Liver (tissue), 9 donors: ENCODE results near the gene CLN3. TPM values are rescaled to one million over a fixed set of nuclear protein-coding genes. Genes with fewer than 3 reads are reported as not detected.
A peak's percentile ranks its signal among the peaks of the same experiment; 100 is the strongest.

Experiments
- DNase-seq: peaks from one replicate; pipeline ENCODE4 v3.0.0-alpha.2; 2017; ENCODE audit warnings: low spot score
- H3K27ac ChIP-seq, 2 donors: one replicate each; pipeline ENCODE4 v1.7.0; 2013; ENCODE audit warnings: inconsistent platforms in 2 of 2, low read length in 2 of 2, control low read depth in 1 of 2, low read depth in 1 of 2, mild to moderate bottlenecking in 1 of 2
- H3K27me3 ChIP-seq, 4 donors: one replicate each; pipeline versions ENCODE4 v1.6.1 to v1.7.0; 2013; ENCODE audit warnings: low read length in 3 of 4, inconsistent platforms in 1 of 4, mild to moderate bottlenecking in 1 of 4, moderate library complexity in 1 of 4; ENCODE audit not compliant: control insufficient read depth in 4 of 4, insufficient read depth in 4 of 4
- H3K36me3 ChIP-seq, 4 donors: one replicate each; pipeline versions ENCODE4 v1.6.1 to v1.7.0; 2013; ENCODE audit warnings: low read length in 3 of 4, mild to moderate bottlenecking in 3 of 4, low read depth in 1 of 4, moderate library complexity in 1 of 4; ENCODE audit not compliant: control insufficient read depth in 4 of 4, insufficient read depth in 3 of 4
- H3K4me1 ChIP-seq, 4 donors: one replicate each; pipeline versions ENCODE4 v1.6.1 to v1.7.0; 2013; ENCODE audit warnings: low read length in 3 of 4, mild to moderate bottlenecking in 3 of 4, moderate library complexity in 1 of 4; ENCODE audit not compliant: control insufficient read depth in 4 of 4, insufficient read depth in 4 of 4
- H3K4me3 ChIP-seq, 3 donors: one replicate each; pipeline versions ENCODE4 v1.6.1 to v1.7.0; 2013; ENCODE audit warnings: low read length in 3 of 3, control low read depth in 1 of 3, low read depth in 1 of 3, mild to moderate bottlenecking in 1 of 3
- H3K9ac ChIP-seq, 2 donors: one replicate each; pipeline ENCODE4 v1.7.0; 2013; ENCODE audit warnings: low read length in 2 of 2, mild to moderate bottlenecking in 2 of 2, moderate library complexity in 2 of 2, control low read depth in 1 of 2, low read depth in 1 of 2
- H3K9me3 ChIP-seq, 4 donors: one replicate each; pipeline versions ENCODE4 v1.6.1 to v1.7.0; 2013; ENCODE audit warnings: low read length in 3 of 4; ENCODE audit not compliant: control insufficient read depth in 4 of 4
- FOXA1 ChIP-seq: IDR thresholded peaks from 2 replicates; pipeline ENCODE4 v1.6.1; 2016; ENCODE audit warnings: antibody characterized with exemption
- FOXA2 ChIP-seq: IDR thresholded peaks from 2 replicates; pipeline ENCODE4 v1.6.1; 2016; ENCODE audit warnings: antibody characterized with exemption
- HNF4A ChIP-seq, 2 donors: conservative IDR thresholded peaks; 2 replicates each; pipeline ENCODE4 v1.6.1; 2016; ENCODE audit warnings: antibody characterized with exemption in 2 of 2, mild to moderate bottlenecking in 2 of 2
- HNF4G ChIP-seq: IDR thresholded peaks from 2 replicates; pipeline ENCODE4 v1.6.1; 2016; ENCODE audit warnings: antibody characterized with exemption
- JUND ChIP-seq, 2 donors: IDR thresholded peaks; 2 replicates each; pipeline ENCODE4 v1.6.1; 2016; ENCODE audit warnings: antibody characterized with exemption in 2 of 2
- NR2F2 ChIP-seq: IDR thresholded peaks from 2 replicates; pipeline ENCODE4 v1.6.1; 2016; ENCODE audit warnings: antibody characterized with exemption
- RXRA ChIP-seq, 2 donors: IDR thresholded peaks; 2 replicates each; pipeline ENCODE4 v1.6.1; 2017 to 2018; ENCODE audit warnings: antibody characterized with exemption in 2 of 2, mild to moderate bottlenecking in 1 of 2
- SP1 ChIP-seq: IDR thresholded peaks from 2 replicates; pipeline ENCODE4 v1.6.1; 2018; ENCODE audit warnings: antibody characterized with exemption, mild to moderate bottlenecking
- YY1 ChIP-seq: IDR thresholded peaks from 2 replicates; pipeline ENCODE4 v1.6.1; 2016; ENCODE audit warnings: antibody characterized with exemption, mild to moderate bottlenecking
- WGBS: extraction: QIAGEN DNeasy Blood & Tissue Kit; methylation state at CpG from one replicate; pipeline ENCODE4 v1.1.7; 2013; 5-methylcytosine and 5-hydroxymethylcytosine counted together
- polyA plus RNA-seq, 2 donors: library from polyadenylated mRNA; stranded (reverse) in 1 of 2; unstranded in 1 of 2; fragments of 200-250 nt in 1 of 2; fragments of >200 nt in 1 of 2; fragmentation: Nextera tagmentation in 1 of 2; extraction: Ambion mirVana in 1 of 2; gene quantifications; one replicate each; pipeline versions ENCODE4 v1.2.1 to v1.2.3, GENCODE V29; 2013 to 2015
- total RNA-seq, 2 donors: library from RNA; depleted of rRNA; stranded (reverse); fragments of >200 nt; gene quantifications; one replicate each; pipeline ENCODE4 v1.2.3, GENCODE V29; 2014
- TF ChIP-seq, protein P1 (sequence below): fragments of 150-350 bp; IDR thresholded peaks from 2 replicates; pipeline ENCODE4 v1.5.1; 2017; ENCODE audit warnings: improper control_type of control experiment, low read depth, low read length; ENCODE audit not compliant: missing input control
- TF ChIP-seq, protein P2 (sequence below): IDR thresholded peaks from 2 replicates; pipeline ENCODE4 v1.6.1; 2016; ENCODE audit warnings: antibody characterized with exemption
- TF ChIP-seq, protein P3 (sequence below): IDR thresholded peaks from 2 replicates; pipeline ENCODE4 v1.6.1; 2016; ENCODE audit warnings: antibody characterized with exemption
- TF ChIP-seq, protein P4 (sequence below): IDR thresholded peaks from 2 replicates; pipeline ENCODE4 v1.6.1; 2016; ENCODE audit warnings: antibody characterized with exemption
- TF ChIP-seq, protein P5 (sequence below): IDR thresholded peaks from 2 replicates; pipeline ENCODE4 v1.6.1; 2016; ENCODE audit warnings: antibody characterized with exemption, mild to moderate bottlenecking
- donor health status: healthy.
- donor health status: healthy.
- donor health status: healthy.
- donor health status: healthy.
- donor health status: healthy.

CLN3 gene
- total and polyA plus RNA-seq, 4 donors, result 16.1 to 23.6 (median 19.3) TPM

DNA sequence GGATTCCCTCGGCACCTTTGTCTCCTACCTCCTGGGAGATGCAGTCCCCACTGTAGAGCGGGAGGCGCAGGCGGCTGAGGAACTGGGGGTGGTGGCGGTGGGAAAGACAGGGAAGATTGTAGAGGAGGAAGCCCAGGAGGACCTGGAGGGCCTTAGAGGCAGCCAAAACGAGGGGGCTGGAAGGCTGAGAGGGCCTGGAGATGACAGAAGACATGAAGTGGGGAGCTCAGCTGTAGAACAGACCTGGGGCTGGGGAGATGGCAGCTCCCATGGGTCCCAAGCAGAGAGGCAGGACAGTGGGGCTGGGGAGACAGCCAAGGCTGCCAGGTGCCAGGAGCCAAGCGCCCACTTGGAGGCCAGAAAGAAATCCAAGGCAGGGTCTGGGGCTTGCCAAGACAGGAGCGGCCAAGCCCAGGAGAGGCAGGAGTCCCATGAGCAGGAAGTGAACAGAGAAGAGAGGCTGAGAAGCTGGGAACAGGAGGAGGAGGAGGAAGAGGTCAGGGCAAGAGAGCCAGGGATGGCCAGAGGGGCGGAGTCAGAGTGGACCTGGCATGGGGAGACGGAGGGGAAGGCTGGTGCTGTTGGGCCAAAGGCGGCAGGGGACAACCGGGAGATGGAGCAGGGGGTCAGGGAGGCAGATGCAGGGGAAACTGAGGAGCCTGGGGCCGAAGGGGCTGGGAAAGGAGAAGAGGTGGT lies 3.4 kb upstream of the CLN3 start (continued):
- TF ChIP-seq, protein P1, sequence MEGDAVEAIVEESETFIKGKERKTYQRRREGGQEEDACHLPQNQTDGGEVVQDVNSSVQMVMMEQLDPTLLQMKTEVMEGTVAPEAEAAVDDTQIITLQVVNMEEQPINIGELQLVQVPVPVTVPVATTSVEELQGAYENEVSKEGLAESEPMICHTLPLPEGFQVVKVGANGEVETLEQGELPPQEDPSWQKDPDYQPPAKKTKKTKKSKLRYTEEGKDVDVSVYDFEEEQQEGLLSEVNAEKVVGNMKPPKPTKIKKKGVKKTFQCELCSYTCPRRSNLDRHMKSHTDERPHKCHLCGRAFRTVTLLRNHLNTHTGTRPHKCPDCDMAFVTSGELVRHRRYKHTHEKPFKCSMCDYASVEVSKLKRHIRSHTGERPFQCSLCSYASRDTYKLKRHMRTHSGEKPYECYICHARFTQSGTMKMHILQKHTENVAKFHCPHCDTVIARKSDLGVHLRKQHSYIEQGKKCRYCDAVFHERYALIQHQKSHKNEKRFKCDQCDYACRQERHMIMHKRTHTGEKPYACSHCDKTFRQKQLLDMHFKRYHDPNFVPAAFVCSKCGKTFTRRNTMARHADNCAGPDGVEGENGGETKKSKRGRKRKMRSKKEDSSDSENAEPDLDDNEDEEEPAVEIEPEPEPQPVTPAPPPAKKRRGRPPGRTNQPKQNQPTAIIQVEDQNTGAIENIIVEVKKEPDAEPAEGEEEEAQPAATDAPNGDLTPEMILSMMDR, result no peak
- TF ChIP-seq HNF4A (conservative IDR thresholded peaks at IDR 0.05), result no peak

DNA sequence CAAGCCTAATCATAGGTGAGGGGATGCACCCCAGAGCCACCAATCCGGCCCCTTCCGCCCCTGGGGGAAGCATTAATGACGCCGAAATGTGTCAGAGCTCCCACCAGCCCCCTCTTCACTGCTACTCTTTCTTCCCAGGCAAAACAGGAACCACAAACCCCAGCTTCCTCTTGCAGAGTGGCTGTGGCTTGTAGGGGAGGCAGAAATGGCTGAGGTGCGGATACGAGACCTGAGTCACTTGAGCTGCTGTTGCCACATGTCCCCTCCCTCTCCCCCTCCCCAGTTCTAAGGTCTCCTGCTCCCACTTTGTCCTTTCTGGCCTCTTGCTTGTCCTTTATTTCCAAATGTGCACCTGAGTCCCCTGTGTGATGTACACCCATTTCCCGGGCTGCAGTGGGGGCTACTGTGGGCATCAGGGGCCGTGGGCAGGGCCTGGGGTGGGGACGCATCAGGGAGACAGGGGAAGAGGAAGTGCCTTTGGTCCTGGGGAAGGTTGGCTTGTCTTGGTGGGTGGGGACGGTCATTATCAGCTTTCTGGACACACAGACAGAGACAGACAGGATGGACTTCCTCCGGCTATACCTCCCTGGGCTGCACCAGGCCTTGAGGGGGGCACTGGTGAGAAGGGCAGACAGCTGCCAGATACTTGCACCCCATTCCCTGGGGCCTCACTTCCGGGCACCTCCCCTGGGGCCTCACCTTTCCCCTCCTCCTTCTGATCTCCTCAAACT lies 2.4 kb upstream of the CLN3 start, which contains the start of gene APOBR:
APOBR (plus strand) TSS at position 523 of the 731 bp plus-strand sequence; CDS start at position 562, 39 bp downstream.
- Histone ChIP-seq H3K4me1 (peaks cover 0 to 17% (median 7%) of the 10 kb centered on the region in 4 donors), H3K9me3 (no peaks in the 10 kb centered on the region), H3K9ac (peak within 1 kb of the TSS; percentile 6 to 38), H3K36me3 (peaks cover 0 to 4% (median 2%) of the 10 kb centered on the region in 4 donors), H3K27me3 (no peaks in the 10 kb centered on the region), H3K27ac (peak within 1 kb of the TSS; percentile 65 to 77), H3K4me3 (peak within 1 kb of the TSS in 1 of 3 donors; percentile 15)
- WGBS, result 65% methylated on average over 12 of the region's 12 CpGs
- no peak for DNase-seq
- TF ChIP-seq JUND (IDR thresholded peaks at IDR 0.05) (no peak), SP1 (peak; percentile 14), HNF4G (no peak), FOXA2 (no peak), RXRA (IDR thresholded peaks at IDR 0.05) (no peak), NR2F2 (no peak), FOXA1 (no peak), YY1 (peak; percentile 32)
- TF ChIP-seq, protein P2, sequence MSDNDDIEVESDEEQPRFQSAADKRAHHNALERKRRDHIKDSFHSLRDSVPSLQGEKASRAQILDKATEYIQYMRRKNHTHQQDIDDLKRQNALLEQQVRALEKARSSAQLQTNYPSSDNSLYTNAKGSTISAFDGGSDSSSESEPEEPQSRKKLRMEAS, result no peak
- TF ChIP-seq, protein P3, sequence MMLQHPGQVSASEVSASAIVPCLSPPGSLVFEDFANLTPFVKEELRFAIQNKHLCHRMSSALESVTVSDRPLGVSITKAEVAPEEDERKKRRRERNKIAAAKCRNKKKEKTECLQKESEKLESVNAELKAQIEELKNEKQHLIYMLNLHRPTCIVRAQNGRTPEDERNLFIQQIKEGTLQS, result no peak
- TF ChIP-seq, protein P4, sequence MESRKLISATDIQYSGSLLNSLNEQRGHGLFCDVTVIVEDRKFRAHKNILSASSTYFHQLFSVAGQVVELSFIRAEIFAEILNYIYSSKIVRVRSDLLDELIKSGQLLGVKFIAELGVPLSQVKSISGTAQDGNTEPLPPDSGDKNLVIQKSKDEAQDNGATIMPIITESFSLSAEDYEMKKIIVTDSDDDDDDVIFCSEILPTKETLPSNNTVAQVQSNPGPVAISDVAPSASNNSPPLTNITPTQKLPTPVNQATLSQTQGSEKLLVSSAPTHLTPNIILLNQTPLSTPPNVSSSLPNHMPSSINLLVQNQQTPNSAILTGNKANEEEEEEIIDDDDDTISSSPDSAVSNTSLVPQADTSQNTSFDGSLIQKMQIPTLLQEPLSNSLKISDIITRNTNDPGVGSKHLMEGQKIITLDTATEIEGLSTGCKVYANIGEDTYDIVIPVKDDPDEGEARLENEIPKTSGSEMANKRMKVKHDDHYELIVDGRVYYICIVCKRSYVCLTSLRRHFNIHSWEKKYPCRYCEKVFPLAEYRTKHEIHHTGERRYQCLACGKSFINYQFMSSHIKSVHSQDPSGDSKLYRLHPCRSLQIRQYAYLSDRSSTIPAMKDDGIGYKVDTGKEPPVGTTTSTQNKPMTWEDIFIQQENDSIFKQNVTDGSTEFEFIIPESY, result no peak
- TF ChIP-seq, protein P1, result no peak
- TF ChIP-seq, protein P5, sequence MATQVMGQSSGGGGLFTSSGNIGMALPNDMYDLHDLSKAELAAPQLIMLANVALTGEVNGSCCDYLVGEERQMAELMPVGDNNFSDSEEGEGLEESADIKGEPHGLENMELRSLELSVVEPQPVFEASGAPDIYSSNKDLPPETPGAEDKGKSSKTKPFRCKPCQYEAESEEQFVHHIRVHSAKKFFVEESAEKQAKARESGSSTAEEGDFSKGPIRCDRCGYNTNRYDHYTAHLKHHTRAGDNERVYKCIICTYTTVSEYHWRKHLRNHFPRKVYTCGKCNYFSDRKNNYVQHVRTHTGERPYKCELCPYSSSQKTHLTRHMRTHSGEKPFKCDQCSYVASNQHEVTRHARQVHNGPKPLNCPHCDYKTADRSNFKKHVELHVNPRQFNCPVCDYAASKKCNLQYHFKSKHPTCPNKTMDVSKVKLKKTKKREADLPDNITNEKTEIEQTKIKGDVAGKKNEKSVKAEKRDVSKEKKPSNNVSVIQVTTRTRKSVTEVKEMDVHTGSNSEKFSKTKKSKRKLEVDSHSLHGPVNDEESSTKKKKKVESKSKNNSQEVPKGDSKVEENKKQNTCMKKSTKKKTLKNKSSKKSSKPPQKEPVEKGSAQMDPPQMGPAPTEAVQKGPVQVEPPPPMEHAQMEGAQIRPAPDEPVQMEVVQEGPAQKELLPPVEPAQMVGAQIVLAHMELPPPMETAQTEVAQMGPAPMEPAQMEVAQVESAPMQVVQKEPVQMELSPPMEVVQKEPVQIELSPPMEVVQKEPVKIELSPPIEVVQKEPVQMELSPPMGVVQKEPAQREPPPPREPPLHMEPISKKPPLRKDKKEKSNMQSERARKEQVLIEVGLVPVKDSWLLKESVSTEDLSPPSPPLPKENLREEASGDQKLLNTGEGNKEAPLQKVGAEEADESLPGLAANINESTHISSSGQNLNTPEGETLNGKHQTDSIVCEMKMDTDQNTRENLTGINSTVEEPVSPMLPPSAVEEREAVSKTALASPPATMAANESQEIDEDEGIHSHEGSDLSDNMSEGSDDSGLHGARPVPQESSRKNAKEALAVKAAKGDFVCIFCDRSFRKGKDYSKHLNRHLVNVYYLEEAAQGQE, result no peak
